Stimulated activated naive CD8-positive, alpha-beta T cell treated with anti-CD3 and anti-CD28 coated beads, Interleukin-15, amount 100 ng/mL, for 72 hours (primary cell): ENCODE measurements around the gene PTPRN2.
"Not testable (repeated sequence)": the region's sequence is repeated elsewhere in the genome, so short reads cannot be mapped to it uniquely, and the experiment has no call there.

Experiments used
- ATAC-seq: fragments of 150-1000 bp; cut with Tn5 transposase; 2 replicates; pipeline ENCODE4 v1.10.0; 2021; ENCODE audit warnings: mild to moderate bottlenecking, moderate library complexity
- DNase-seq, 2 donors: peaks; one replicate each; pipeline ENCODE4 v3.0.0; 2021 to 2022
- H3K27ac Mint-ChIP-seq, 2 donors: one replicate each; pipeline ENCODE4 v1.8.0; 2022; ENCODE audit warnings: mild to moderate bottlenecking in 2 of 2, mixed read lengths in 2 of 2, moderate library complexity in 2 of 2
- H3K27me3 Mint-ChIP-seq: one replicate; pipeline ENCODE4 v1.8.0; 2022; ENCODE audit warnings: mixed read lengths
- H3K4me1 Mint-ChIP-seq: one replicate; pipeline ENCODE4 v1.8.0; 2022; ENCODE audit warnings: mild to moderate bottlenecking, mixed read lengths
- H3K4me3 Mint-ChIP-seq, 2 donors: one replicate each; pipeline ENCODE4 v1.8.0; 2022; ENCODE audit warnings: mild to moderate bottlenecking in 2 of 2, mixed read lengths in 2 of 2, moderate library complexity in 1 of 2
- H3K9me3 Mint-ChIP-seq, 2 donors: one replicate each; pipeline ENCODE4 v1.8.0; 2022; ENCODE audit warnings: mixed read lengths in 2 of 2

Gene PTPRN2

GRCh38 chr7:157703534-157704195 is 884.0 kb downstream of the PTPRN2 start:
- ATAC-seq: no peak
- H3K27me3 Mint-ChIP-seq: peaks cover 55% of the 10 kb centered on the region
- H3K27ac Mint-ChIP-seq: no peak overlapping the region
- no peak overlapping the region for H3K4me3 Mint-ChIP-seq
- no peaks in the 10 kb centered on the region for H3K9me3 Mint-ChIP-seq
- no peak for DNase-seq
- no peaks in the 10 kb centered on the region for H3K4me1 Mint-ChIP-seq

GRCh38 chr7:157703131-157703530 is 884.5 kb downstream of the PTPRN2 start:
- no peak overlapping the region for H3K27ac Mint-ChIP-seq
- H3K4me1 Mint-ChIP-seq: no peaks in the 10 kb centered on the region
- no peak overlapping the region for H3K4me3 Mint-ChIP-seq
- H3K27me3 Mint-ChIP-seq: peaks cover 50% of the 10 kb centered on the region
- no peak for DNase-seq
- no peak for ATAC-seq
- no peaks in the 10 kb centered on the region for H3K9me3 Mint-ChIP-seq

- DNase-seq: no peak
- no peaks in the 10 kb centered on the region for H3K9me3 Mint-ChIP-seq
- peaks cover 47% of the 10 kb centered on the region for H3K27me3 Mint-ChIP-seq
- no peaks in the 10 kb centered on the region for H3K4me1 Mint-ChIP-seq
- H3K27ac Mint-ChIP-seq: no peak overlapping the region
- no peak overlapping the region for H3K4me3 Mint-ChIP-seq
- no peak for ATAC-seq
Observed at GRCh38 chr7:157702311-157703023, 885.2 kb downstream of the PTPRN2 start.

- not testable (repeated sequence) for ATAC-seq, H3K9me3 Mint-ChIP-seq, H3K4me3 Mint-ChIP-seq, DNase-seq, H3K4me1 Mint-ChIP-seq, H3K27ac Mint-ChIP-seq
- peaks cover 47% of the 10 kb centered on the region for H3K27me3 Mint-ChIP-seq
Observed at GRCh38 chr7:157701395-157702180, 886.0 kb downstream of the PTPRN2 start.

- H3K4me1 Mint-ChIP-seq: no peaks in the 10 kb centered on the region
- ATAC-seq: no peak
- H3K27ac Mint-ChIP-seq: no peak overlapping the region
- H3K9me3 Mint-ChIP-seq: no peaks in the 10 kb centered on the region
- H3K27me3 Mint-ChIP-seq: peaks cover 40% of the 10 kb centered on the region
- H3K4me3 Mint-ChIP-seq: no peak overlapping the region
- DNase-seq: no peak
Observed at GRCh38 chr7:157700231-157701005, 887.2 kb downstream of the PTPRN2 start.

GRCh38 chr7:157699357-157700013 is 888.1 kb downstream of the PTPRN2 start:
- Mint-ChIP-seq H3K27me3 (peaks cover 41% of the 10 kb centered on the region), H3K27ac (no peak overlapping the region), H3K4me3 (no peak overlapping the region), H3K4me1 (no peaks in the 10 kb centered on the region), H3K9me3 (no peaks in the 10 kb centered on the region)
- no peak for ATAC-seq
- no peak for DNase-seq

GRCh38 chr7:157697287-157697686 is 890.3 kb downstream of the PTPRN2 start:
- H3K27me3 Mint-ChIP-seq: peaks cover 35% of the 10 kb centered on the region
- not testable (repeated sequence) for H3K9me3 Mint-ChIP-seq, H3K4me1 Mint-ChIP-seq, H3K4me3 Mint-ChIP-seq, DNase-seq, H3K27ac Mint-ChIP-seq, ATAC-seq

- not testable (repeated sequence) for H3K9me3 Mint-ChIP-seq, H3K4me1 Mint-ChIP-seq, H3K27ac Mint-ChIP-seq, DNase-seq, ATAC-seq, H3K4me3 Mint-ChIP-seq
- H3K27me3 Mint-ChIP-seq: peaks cover 40% of the 10 kb centered on the region
Observed at GRCh38 chr7:157695609-157696008, 892.0 kb downstream of the PTPRN2 start.

- no peak overlapping the region for H3K4me3 Mint-ChIP-seq
- no peak for ATAC-seq
- no peak overlapping the region for H3K27ac Mint-ChIP-seq
- no peaks in the 10 kb centered on the region for H3K9me3 Mint-ChIP-seq
- peaks cover 40% of the 10 kb centered on the region for H3K27me3 Mint-ChIP-seq
- peaks cover 17% of the 10 kb centered on the region for H3K4me1 Mint-ChIP-seq
- DNase-seq: no peak
Observed at GRCh38 chr7:157694376-157694665, 893.3 kb downstream of the PTPRN2 start.

GRCh38 chr7:157693521-157694375 is 893.9 kb downstream of the PTPRN2 start:
- Mint-ChIP-seq H3K4me3 (peak overlapping the region in 1 of 2 donors; percentile 32), H3K27me3 (peaks cover 46% of the 10 kb centered on the region), H3K9me3 (no peaks in the 10 kb centered on the region), H3K4me1 (peaks cover 17% of the 10 kb centered on the region), H3K27ac (no peak overlapping the region)
- DNase-seq (no peak), ATAC-seq (peak; percentile 9)

- Mint-ChIP-seq H3K27ac (no peak overlapping the region), H3K4me3 (no peak overlapping the region), H3K27me3 (peaks cover 53% of the 10 kb centered on the region), H3K4me1 (peaks cover 17% of the 10 kb centered on the region), H3K9me3 (no peaks in the 10 kb centered on the region)
- peak; percentile 31 for ATAC-seq
- no peak for DNase-seq
Observed at GRCh38 chr7:157693071-157693520, 894.5 kb downstream of the PTPRN2 start.

GRCh38 chr7:157692460-157693011 is 895.1 kb downstream of the PTPRN2 start:
- Mint-ChIP-seq H3K4me1 (peaks cover 17% of the 10 kb centered on the region), H3K27ac (no peak overlapping the region), H3K9me3 (no peaks in the 10 kb centered on the region), H3K4me3 (peak overlapping the region; percentile 12 to 37), H3K27me3 (peaks cover 58% of the 10 kb centered on the region)
- ATAC-seq: peak; percentile 5
- DNase-seq: no peak

GRCh38 chr7:157691586-157692459 is 895.8 kb downstream of the PTPRN2 start:
- Mint-ChIP-seq H3K9me3 (no peaks in the 10 kb centered on the region), H3K27ac (peak overlapping the region in 1 of 2 donors; percentile 71), H3K27me3 (peaks cover 65% of the 10 kb centered on the region), H3K4me1 (peaks cover 18% of the 10 kb centered on the region), H3K4me3 (peak overlapping the region; percentile 42 to 61)
- DNase-seq (no peak), ATAC-seq (peak; percentile 44)
